ENCODE results near the gene LINGO1.

LINGO1 gene

GRCh38 chr15:77613814-77614213 lies 18.9 kb downstream of the LINGO1 start:
- DNase-seq = no peak

GRCh38 chr15:77612958-77613601 lies 19.6 kb downstream of the LINGO1 start:
- DNase-seq = no peak

- no peak for DNase-seq
These were observed 20.9 kb downstream of the LINGO1 start for GRCh38 chr15:77611767-77612166.

DNA sequence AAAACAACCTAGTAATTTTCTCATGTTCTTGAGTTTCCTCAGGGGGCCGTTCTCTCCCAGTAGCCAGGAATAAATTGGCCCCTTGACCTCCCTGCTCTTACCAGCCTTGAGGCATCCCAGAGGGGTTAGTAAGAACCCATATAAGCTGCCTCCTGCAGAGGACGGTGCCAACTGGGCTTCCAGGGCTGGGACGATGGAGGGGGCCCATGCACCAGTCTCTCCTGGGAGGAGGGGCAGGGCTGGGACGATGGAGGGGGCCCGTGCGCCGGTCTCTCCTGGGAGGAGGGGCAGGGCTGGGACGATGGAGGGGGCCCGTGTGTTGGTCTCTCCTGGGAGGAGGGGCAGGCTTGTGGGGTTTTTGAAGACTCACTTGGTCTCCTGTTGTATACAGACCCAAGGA lies 22.0 kb downstream of the LINGO1 start:
- DNase-seq = no peak

GRCh38 chr15:77609558-77609957 lies 23.2 kb downstream of the LINGO1 start:
- DNase-seq = no peak

- DNase-seq = no peak
These were observed 23.9 kb downstream of the LINGO1 start for GRCh38 chr15:77608774-77609173.

GRCh38 chr15:77607894-77608261 lies 24.8 kb downstream of the LINGO1 start:
- no peak for DNase-seq

DNA sequence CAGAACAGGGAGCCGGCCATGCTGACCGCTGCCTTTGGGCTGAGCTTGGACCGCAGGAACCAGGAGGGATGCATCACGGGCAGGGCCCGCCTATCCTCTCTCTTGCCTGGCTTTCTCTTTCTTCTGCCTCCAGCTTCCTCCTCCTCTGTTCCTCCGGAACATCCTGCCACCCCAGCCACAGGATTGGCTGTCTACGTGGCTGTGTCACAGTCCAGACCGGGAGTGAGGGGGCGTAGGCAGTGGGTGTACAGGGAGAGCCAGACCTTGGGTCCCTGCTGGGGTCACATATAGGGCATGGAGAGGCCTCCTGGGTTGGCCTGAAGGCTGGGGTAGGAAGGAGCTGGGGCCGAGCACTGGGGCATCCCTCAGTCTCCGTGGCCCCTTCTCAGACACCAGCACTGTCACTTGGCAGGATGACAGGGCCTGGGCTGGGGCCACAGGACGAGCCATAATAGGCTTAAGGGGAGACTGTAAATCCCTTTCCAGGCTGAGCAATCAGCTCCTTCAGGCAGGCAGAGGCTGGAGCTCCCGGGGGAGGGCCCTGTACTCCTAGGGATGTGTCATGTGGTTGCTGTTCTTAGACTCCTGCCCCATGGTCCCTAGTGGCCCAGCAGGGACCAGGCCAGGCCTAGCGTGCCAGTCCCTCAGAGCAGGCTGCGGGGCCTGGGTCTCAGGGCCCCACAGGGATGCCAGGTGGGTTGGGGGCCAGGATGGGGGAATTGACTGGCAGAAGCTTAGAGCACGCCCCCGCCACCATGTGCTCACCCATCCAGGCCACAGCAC lies 25.4 kb downstream of the LINGO1 start:
- peak; percentile 9 for DNase-seq

- no peak for DNase-seq
These were observed 26.3 kb downstream of the LINGO1 start for GRCh38 chr15:77606142-77607034.

- no peak for DNase-seq
These were observed 27.2 kb downstream of the LINGO1 start for GRCh38 chr15:77605547-77605946.

- no peak for DNase-seq
These were observed 27.7 kb downstream of the LINGO1 start for GRCh38 chr15:77604973-77605372.

DNA sequence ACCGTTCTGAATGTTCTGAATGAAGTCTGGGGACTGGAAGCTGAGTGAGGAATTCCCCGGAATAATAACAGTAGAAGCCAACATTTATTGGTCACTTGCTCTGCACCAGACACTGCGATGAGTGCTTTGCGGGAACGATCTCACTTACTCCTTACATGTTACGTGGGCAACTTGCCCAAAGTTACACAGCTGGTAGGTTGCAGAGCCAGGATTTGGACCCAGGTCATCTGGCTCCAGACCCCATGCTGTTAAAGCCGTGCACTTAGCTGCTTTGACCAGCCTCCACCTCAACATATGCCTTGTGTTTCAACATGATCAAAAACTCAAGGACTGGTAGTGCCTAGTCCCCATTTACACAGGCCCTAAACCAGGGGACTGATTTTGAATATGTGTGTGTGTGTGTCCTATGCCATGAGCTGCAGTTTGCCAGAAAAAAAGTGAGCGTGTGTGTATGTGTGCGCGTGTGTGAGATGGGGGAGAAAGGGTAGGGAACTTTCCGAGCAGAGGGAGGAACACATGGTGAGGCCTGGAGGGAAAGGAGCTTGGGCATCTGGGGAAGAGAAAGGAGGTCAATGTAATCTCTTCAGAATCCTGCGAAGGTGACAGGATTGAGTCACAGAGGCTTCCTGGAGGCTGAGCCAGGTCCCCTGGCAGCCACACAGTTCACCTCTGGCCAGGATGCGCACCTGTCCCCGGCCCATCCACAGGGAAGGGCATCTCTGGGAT lies 28.9 kb downstream of the LINGO1 start:
- DNase-seq = no peak

DNA sequence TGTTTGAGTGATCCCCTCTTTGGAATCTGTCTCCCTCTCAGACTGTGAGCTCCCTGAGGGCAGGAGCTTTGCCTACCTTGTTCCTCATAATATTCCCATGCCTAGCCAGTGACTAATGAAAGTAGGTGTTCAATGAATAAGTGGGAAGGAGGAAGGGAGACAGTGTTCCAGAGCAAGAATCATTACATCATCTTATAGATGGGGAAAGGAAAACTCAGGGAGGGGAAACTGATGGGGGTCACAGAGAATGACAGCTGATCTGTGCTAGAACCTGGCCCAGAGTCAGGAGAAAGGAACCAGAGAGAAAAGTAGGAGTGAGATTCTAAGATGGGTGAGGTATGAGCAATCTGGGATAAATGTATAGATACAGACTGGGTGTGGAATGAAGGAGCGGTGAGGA lies 29.9 kb downstream of the LINGO1 start:
- no peak for DNase-seq

- no peak for DNase-seq
These were observed 32.8 kb downstream of the LINGO1 start for GRCh38 chr15:77599899-77600298.

DNA sequence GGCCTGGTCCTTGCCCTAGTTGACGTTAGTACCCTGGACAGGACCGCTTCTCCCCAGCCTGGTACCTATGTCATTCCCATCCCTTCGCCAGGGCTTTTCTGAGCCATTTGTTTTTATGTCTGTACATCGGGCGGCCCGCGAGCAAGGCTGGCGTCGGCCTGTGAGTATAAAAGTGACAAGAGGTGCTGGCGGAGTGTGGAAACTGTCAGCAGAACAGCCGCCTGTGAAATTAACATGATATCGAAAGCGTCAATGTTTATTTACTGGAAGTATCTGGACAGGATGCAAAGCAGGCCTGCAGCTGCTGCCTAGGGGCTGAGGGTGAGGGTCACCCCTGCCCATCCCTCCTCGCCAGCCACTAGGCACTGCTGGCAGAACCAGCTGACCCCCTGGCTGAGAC lies 33.4 kb downstream of the LINGO1 start:
- DNase-seq = no peak

DNA sequence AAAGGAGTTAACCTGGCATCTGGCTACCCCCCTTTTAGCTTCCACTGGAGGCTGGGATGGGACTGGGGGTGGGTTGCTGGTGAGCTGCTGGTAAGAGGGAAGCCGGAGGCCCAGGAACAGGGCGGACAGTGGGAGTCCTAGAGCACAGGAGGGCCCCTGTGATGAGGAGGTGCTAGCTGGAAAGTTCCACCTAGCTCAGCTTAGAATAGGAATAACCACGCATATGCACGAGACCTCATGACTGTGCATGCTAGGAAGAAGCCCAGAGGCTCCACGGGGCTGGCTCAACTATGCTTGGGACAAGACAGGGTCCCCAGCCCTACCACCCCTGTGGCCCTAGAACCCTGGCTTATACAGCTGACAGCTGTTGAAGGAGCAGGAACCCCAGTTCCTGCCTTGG lies 34.1 kb downstream of the LINGO1 start:
- DNase-seq = no peak

DNA sequence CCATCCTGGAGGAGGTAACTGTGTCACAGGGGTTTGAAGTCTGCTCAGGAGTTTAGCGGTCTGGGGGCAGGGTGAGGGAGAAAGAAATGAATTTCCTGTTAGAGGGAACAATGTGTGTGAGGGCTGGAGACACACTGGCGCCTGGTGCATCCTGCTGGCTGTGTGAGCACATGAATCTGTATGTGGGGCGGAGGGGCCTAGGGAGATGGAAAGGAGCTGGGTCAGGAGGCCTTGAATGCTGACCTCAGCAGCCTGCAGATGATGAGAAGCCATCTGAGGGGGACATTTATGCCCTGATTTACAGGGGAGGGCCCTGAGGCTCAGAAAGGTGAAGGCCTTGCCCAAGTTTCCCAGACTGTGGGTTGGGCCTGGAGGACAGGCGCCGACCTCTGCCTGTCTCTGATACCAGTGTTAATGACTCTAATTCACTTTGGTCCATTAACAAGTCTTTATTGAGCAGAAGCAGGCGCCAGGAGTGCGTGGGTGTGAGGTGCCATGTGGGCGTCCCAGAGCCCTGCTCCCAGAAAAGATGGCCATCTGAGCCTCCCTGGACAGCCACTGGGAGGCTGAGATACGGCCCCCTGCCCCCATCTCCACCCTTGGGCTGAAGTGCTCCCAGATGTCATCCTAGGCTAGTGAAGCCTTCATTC lies 34.8 kb downstream of the LINGO1 start:
- no peak for DNase-seq

GRCh38 chr15:77596821-77597803 lies 35.6 kb downstream of the LINGO1 start:
- no peak for DNase-seq

GRCh38 chr15:77595231-77595630 lies 37.5 kb downstream of the LINGO1 start:
- DNase-seq = no peak

DNA sequence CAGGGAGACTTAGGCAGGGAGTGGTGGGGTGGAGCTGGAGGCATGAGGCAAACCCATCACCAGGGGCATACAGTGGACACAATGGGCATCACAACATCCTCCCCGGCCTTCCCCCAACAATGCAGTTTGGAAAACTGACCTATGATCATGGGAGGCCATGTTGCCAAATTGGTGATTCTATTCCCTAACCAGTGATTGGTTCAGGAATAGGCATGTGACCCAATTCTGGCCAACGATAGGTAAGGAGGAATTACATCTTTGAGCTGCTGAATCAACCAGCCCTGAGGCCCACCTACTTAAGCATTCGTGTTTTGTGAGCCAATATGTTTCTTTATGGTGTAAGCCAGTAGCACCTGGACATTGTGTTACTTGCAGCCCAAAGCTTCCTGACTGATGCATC lies 40.0 kb downstream of the LINGO1 start:
- no peak for DNase-seq

GRCh38 chr15:77591968-77592613 lies 40.6 kb downstream of the LINGO1 start:
- DNase-seq = no peak

Measured in kidney glomerular epithelial cell (primary cell).